A673 (cell line): Measurements from ENCODE around the gene RSRP1.

ENCODE experiments used
- EZH2 ChIP-seq: fragments of 200-600 bp; sonication (generic); IDR thresholded peaks from 2 replicates; pipeline ENCODE4 v1.6.1; 2017; ENCODE audit warnings: borderline replicate concordance, low read depth, mild to moderate bottlenecking, mixed read lengths, antibody characterized with exemption, low read length; ENCODE audit not compliant: poor library complexity, severe bottlenecking
- TF ChIP-seq, protein P1 (sequence below): fragments of 300-800, 200-600 bp; sonication (generic); conservative IDR thresholded peaks from 2 replicates; pipeline ENCODE4 v1.5.1; 2017; ENCODE audit warnings: low read depth, mild to moderate bottlenecking, antibody characterized with exemption, low read length, moderate library complexity, mixed read lengths

DNA sequence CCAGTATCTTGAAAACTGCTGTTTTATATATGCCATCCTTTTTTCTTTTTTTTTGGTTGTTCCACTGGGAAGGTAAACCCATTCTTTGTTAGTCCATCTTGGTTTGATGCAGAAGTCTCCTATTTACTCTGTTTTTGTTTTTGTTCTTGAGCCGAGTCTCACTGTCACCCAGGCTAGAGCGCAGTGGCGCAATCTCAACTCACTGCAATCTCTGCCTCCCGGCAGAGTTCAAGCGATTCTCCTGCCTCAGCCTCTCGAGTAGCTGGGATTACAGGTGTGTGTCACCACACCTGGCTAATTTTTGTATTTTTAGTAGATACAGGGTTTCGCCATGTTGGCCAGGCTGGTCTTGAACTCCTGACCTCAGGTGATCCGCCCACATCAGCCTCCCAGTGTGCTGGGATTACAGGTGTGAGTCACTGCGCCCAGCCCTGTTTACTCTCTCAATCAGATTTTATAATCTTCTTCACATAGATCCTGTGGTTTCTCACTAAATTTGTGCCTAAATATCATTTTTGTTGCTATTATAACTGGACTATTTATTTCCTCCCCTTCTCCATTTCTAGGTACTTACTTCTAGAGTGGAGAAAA lies 27.5 kb downstream of the RSRP1 start:
- TF ChIP-seq, protein P1, sequence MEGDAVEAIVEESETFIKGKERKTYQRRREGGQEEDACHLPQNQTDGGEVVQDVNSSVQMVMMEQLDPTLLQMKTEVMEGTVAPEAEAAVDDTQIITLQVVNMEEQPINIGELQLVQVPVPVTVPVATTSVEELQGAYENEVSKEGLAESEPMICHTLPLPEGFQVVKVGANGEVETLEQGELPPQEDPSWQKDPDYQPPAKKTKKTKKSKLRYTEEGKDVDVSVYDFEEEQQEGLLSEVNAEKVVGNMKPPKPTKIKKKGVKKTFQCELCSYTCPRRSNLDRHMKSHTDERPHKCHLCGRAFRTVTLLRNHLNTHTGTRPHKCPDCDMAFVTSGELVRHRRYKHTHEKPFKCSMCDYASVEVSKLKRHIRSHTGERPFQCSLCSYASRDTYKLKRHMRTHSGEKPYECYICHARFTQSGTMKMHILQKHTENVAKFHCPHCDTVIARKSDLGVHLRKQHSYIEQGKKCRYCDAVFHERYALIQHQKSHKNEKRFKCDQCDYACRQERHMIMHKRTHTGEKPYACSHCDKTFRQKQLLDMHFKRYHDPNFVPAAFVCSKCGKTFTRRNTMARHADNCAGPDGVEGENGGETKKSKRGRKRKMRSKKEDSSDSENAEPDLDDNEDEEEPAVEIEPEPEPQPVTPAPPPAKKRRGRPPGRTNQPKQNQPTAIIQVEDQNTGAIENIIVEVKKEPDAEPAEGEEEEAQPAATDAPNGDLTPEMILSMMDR, result no peak
- no peak for TF ChIP-seq EZH2
